H9 (cell line): Measurements from ENCODE around the gene EXOC2. TPM values are rescaled to one million over a fixed set of nuclear protein-coding genes. Genes with fewer than 3 reads are reported as not detected.

Source experiments
- DNase-seq: peaks from one replicate; pipeline ENCODE4 v3.0.0-alpha.2; 2017
- H2AFZ ChIP-seq: one replicate; pipeline ENCODE4 v1.6.1; 2013; ENCODE audit warnings: mild to moderate bottlenecking, low read length, control low read depth, moderate library complexity
- H2AK5ac ChIP-seq: 2 replicates; pipeline ENCODE4 v1.6.1; 2013; ENCODE audit warnings: low read length, control low read depth, mixed read lengths; ENCODE audit not compliant: insufficient read length
- H2BK120ac ChIP-seq: one replicate; pipeline ENCODE4 v1.6.1; 2013; ENCODE audit warnings: low read depth, mild to moderate bottlenecking, low read length, control low read depth, inconsistent platforms; ENCODE audit not compliant: poor library complexity, severe bottlenecking
- H2BK12ac ChIP-seq: 2 replicates; pipeline ENCODE4 v1.6.1; 2013; ENCODE audit warnings: low read length, control low read depth, mixed read lengths, low read depth; ENCODE audit not compliant: insufficient read length
- H2BK15ac ChIP-seq: 2 replicates; pipeline ENCODE4 v1.6.1; 2013; ENCODE audit warnings: low read depth, low read length, control low read depth
- H2BK20ac ChIP-seq: one replicate; pipeline ENCODE4 v1.6.1; 2013; ENCODE audit warnings: low read depth, mild to moderate bottlenecking, low read length, control low read depth, inconsistent platforms; ENCODE audit not compliant: poor library complexity, severe bottlenecking
- H2BK5ac ChIP-seq: 2 replicates; pipeline ENCODE4 v1.6.1; 2013; ENCODE audit warnings: low read length, control low read depth, mixed read lengths; ENCODE audit not compliant: insufficient read length
- H3K14ac ChIP-seq: 2 replicates; pipeline ENCODE4 v1.6.1; 2013; ENCODE audit warnings: low read length, control low read depth; ENCODE audit not compliant: insufficient read depth
- H3K18ac ChIP-seq: 2 replicates; pipeline ENCODE4 v1.6.1; 2013; ENCODE audit warnings: low read depth, mild to moderate bottlenecking, mixed read lengths, low read length, control low read depth; ENCODE audit not compliant: insufficient read length
- H3K23ac ChIP-seq: 2 replicates; pipeline ENCODE4 v1.6.1; 2013; ENCODE audit warnings: low read length, control low read depth, mixed read lengths, low read depth; ENCODE audit not compliant: insufficient read length
- H3K23me2 ChIP-seq: 2 replicates; pipeline ENCODE4 v1.6.1; 2013; ENCODE audit warnings: low read depth, mild to moderate bottlenecking, mixed read lengths, low read length, control low read depth; ENCODE audit not compliant: insufficient read length, poor library complexity, severe bottlenecking
- H3K27ac ChIP-seq: 2 replicates; pipeline ENCODE4 v1.5.1; 2013; ENCODE audit warnings: low read length, control low read depth, mixed read lengths, low read depth; ENCODE audit not compliant: insufficient read length
- H3K27me3 ChIP-seq: 2 replicates; pipeline ENCODE4 v1.6.1; 2013; ENCODE audit warnings: low read length, control low read depth, inconsistent platforms; ENCODE audit not compliant: insufficient read depth
- H3K4ac ChIP-seq: 2 replicates; pipeline ENCODE4 v1.6.1; 2013; ENCODE audit warnings: low read depth, mild to moderate bottlenecking, control low read depth, inconsistent platforms, low read length, moderate library complexity
- H3K4me1 ChIP-seq: 2 replicates; pipeline ENCODE4 v1.6.1; 2013; ENCODE audit warnings: low read length, control low read depth, inconsistent platforms; ENCODE audit not compliant: insufficient read depth
- H3K4me2 ChIP-seq: 2 replicates; pipeline ENCODE4 v1.6.1; 2013; ENCODE audit warnings: low read length, control low read depth, mixed read lengths; ENCODE audit not compliant: insufficient read length, insufficient read depth
- H3K56ac ChIP-seq: 2 replicates; pipeline ENCODE4 v1.6.1; 2013; ENCODE audit warnings: low read depth, mild to moderate bottlenecking, mixed read lengths, low read length, control low read depth; ENCODE audit not compliant: insufficient read length
- H3K79me1 ChIP-seq: 2 replicates; pipeline ENCODE4 v1.6.1; 2013; ENCODE audit warnings: low read depth, mild to moderate bottlenecking, moderate library complexity, low read length, control low read depth, inconsistent platforms; ENCODE audit not compliant: insufficient read depth, poor library complexity, severe bottlenecking
- H3K79me2 ChIP-seq: 2 replicates; pipeline ENCODE4 v1.6.1; 2013; ENCODE audit warnings: low read length, control low read depth, inconsistent platforms; ENCODE audit not compliant: insufficient read depth
- H3K9ac ChIP-seq: 2 replicates; pipeline ENCODE4 v1.6.1; 2013; ENCODE audit warnings: low read length, control low read depth, mixed read lengths; ENCODE audit not compliant: insufficient read length; ENCODE audit errors: extremely low read depth
- H3K9me3 ChIP-seq: one replicate; pipeline ENCODE4 v1.6.1; 2013; ENCODE audit warnings: low read depth, low read length, inconsistent platforms; ENCODE audit not compliant: control insufficient read depth
- H3T11ph ChIP-seq: one replicate; pipeline ENCODE4 v1.6.1; 2013; ENCODE audit warnings: mild to moderate bottlenecking, low read length, control low read depth, inconsistent platforms
- H4K20me1 ChIP-seq: one replicate; pipeline ENCODE4 v1.6.1; 2013; ENCODE audit not compliant: control insufficient read depth, insufficient read length, insufficient read depth
- H4K5ac ChIP-seq: 2 replicates; pipeline ENCODE4 v1.6.1; 2013; ENCODE audit warnings: low read depth, mild to moderate bottlenecking, mixed read lengths, low read length, control low read depth; ENCODE audit not compliant: insufficient read length
- H4K8ac ChIP-seq: replicated peaks from 2 replicates; pipeline ENCODE4 v1.6.1; 2013; ENCODE audit warnings: low read length, control low read depth, mixed read lengths, low read depth; ENCODE audit not compliant: insufficient read length
- H4K91ac ChIP-seq: 2 replicates; pipeline ENCODE4 v1.6.1; 2013; ENCODE audit warnings: low read depth, mild to moderate bottlenecking, moderate library complexity, mixed read lengths, low read length, control low read depth; ENCODE audit not compliant: insufficient read length
- H3K27ac Mint-ChIP-seq, 3 experiments: 2 replicates in 2 of 3; 3 replicates in 1 of 3; pipeline ENCODE4 v1.8.0; 2020 to 2021; ENCODE audit warnings: mixed read lengths in 3 of 3, mild to moderate bottlenecking in 1 of 3, moderate library complexity in 1 of 3
- H3K27me3 Mint-ChIP-seq: 2 replicates; pipeline ENCODE4 v1.8.0; 2021; ENCODE audit warnings: low read depth, mild to moderate bottlenecking, moderate library complexity, mixed read lengths
- H3K36me3 Mint-ChIP-seq, 3 experiments: 2 replicates in 2 of 3; 3 replicates in 1 of 3; pipeline ENCODE4 v1.8.0; 2020 to 2021; ENCODE audit warnings: low read depth in 3 of 3, mixed read lengths in 3 of 3; ENCODE audit not compliant: insufficient read depth in 1 of 3
- H3K4me1 Mint-ChIP-seq, 2 experiments: 2 replicates each; pipeline ENCODE4 v1.8.0; 2020; ENCODE audit warnings: mixed read lengths in 2 of 2
- H3K4me3 Mint-ChIP-seq, 2 experiments: 2 replicates in 1 of 2; 3 replicates in 1 of 2; pipeline ENCODE4 v1.8.0; 2020 to 2021; ENCODE audit warnings: mild to moderate bottlenecking in 2 of 2, mixed read lengths in 2 of 2, moderate library complexity in 1 of 2
- H3K9me3 Mint-ChIP-seq, 2 experiments: 2 replicates in 1 of 2; 3 replicates in 1 of 2; pipeline ENCODE4 v1.8.0; 2020; ENCODE audit warnings: mild to moderate bottlenecking in 2 of 2, mixed read lengths in 2 of 2, moderate library complexity in 1 of 2
- WGBS: extraction: QIAGEN DNeasy Blood & Tissue Kit; methylation state at CpG from one replicate; pipeline ENCODE4 v1.1.7; 2013; ENCODE audit warnings: missing lambda C conversion rate, low lambda C conversion rate, mixed read lengths; ENCODE audit not compliant: insufficient read length; ENCODE audit errors: extremely low coverage; 5-methylcytosine and 5-hydroxymethylcytosine counted together
- total RNA-seq: library from RNA; stranded (reverse); gene quantifications from 2 replicates; pipeline ENCODE4 v1.2.1, GENCODE V29; 2021
- TF ChIP-seq, protein P1 (sequence below): fragments of 200-600 bp; sonication (generic); conservative IDR thresholded peaks from 3 replicates; pipeline ENCODE4 v1.8.0; 2021; ENCODE audit warnings: antibody characterized with exemption, mild to moderate bottlenecking

Gene EXOC2
- total RNA-seq, 1 experiment from 2014 or later, result 29.9 TPM

DNA sequence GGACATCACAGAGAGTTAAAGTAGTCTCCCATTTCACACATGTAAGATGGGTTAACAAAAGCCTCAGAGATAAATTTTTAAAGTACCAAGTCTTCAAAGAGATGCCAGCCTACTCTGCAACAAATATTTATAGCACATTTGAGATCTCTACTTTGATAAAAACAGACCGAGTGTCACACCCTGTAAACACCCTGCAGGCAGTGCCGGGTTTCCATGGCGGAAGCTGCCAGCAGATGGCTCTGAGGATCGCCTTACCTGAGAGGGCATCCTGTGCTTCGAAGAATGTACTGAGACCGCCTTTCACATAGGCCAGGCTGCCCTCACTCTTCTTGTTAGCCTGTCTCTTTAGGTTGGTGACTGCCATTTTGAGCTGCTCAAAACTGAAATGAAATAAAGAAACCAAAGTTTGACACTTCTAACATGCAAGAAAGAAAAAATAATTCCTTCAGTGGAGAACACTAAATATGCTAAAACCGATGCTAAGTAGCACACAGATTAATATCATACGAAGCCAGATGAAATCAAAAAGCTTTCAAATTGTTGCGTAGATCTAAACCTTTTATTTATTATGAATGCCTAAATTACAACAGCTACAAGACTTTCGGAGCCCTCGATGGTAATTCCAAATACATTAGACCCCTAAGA is 75.4 kb downstream of the EXOC2 start:
- no CpG with 5 or more reads among the region's 11 CpGs for WGBS

More for the DNA sequence above, 75.4 kb downstream of the EXOC2 start:
- no peak overlapping the region for H3T11ph ChIP-seq
- H3K9me3 ChIP-seq, result no peaks in the 10 kb centered on the region
- TF ChIP-seq, protein P1, sequence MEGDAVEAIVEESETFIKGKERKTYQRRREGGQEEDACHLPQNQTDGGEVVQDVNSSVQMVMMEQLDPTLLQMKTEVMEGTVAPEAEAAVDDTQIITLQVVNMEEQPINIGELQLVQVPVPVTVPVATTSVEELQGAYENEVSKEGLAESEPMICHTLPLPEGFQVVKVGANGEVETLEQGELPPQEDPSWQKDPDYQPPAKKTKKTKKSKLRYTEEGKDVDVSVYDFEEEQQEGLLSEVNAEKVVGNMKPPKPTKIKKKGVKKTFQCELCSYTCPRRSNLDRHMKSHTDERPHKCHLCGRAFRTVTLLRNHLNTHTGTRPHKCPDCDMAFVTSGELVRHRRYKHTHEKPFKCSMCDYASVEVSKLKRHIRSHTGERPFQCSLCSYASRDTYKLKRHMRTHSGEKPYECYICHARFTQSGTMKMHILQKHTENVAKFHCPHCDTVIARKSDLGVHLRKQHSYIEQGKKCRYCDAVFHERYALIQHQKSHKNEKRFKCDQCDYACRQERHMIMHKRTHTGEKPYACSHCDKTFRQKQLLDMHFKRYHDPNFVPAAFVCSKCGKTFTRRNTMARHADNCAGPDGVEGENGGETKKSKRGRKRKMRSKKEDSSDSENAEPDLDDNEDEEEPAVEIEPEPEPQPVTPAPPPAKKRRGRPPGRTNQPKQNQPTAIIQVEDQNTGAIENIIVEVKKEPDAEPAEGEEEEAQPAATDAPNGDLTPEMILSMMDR, result peak; percentile 63
- DNase-seq, result peak; percentile 65
- no peak overlapping the region for H2BK20ac ChIP-seq
- H2BK15ac ChIP-seq, result no peak overlapping the region
- no peaks in the 10 kb centered on the region; the same call in 1 of the 2 replicates for H3K4me1 ChIP-seq
- no peak overlapping the region for H3K4me2 ChIP-seq
- H3K4me3 Mint-ChIP-seq, result no peak overlapping the region; a peak in 1 of 5 replicates
- no peak overlapping the region for H4K91ac ChIP-seq
- H3K36me3 Mint-ChIP-seq, result peaks cover 14 to 41% (median 34%) of the 10 kb centered on the region in 3 experiments
- H3K27ac Mint-ChIP-seq, result no peak overlapping the region
- no peaks in the 10 kb centered on the region for H3K79me2 ChIP-seq
- H3K23me2 ChIP-seq, result no peaks in the 10 kb centered on the region
- H3K27me3 Mint-ChIP-seq, result no peaks in the 10 kb centered on the region
- H3K56ac ChIP-seq, result no peak overlapping the region
- H3K4ac ChIP-seq, result no peak overlapping the region
- no peak overlapping the region for H3K23ac ChIP-seq
- H2BK5ac ChIP-seq, result no peak overlapping the region
- no peaks in the 10 kb centered on the region for H3K79me1 ChIP-seq
- H3K14ac ChIP-seq, result no peak overlapping the region
- no peak overlapping the region for H2AFZ ChIP-seq
- no peak overlapping the region for H4K5ac ChIP-seq
- no peak overlapping the region for H4K8ac ChIP-seq
- H2BK120ac ChIP-seq, result no peak overlapping the region
- H3K27ac ChIP-seq, result no peak overlapping the region
- no peak overlapping the region for H3K18ac ChIP-seq
- no peaks in the 10 kb centered on the region for H3K27me3 ChIP-seq
- no peaks in the 10 kb centered on the region; a peak in 1 of 5 replicates for H3K9me3 Mint-ChIP-seq
- no peak overlapping the region for H3K9ac ChIP-seq
- H3K4me1 Mint-ChIP-seq, result peaks cover 5% of the 10 kb centered on the region in 2 experiments; a peak in 3 of 4 replicates
- no peak overlapping the region for H2BK12ac ChIP-seq
- no peak overlapping the region for H2AK5ac ChIP-seq
- H4K20me1 ChIP-seq, result no peaks in the 10 kb centered on the region
